K562 (cell line): ENCODE results near the gene GNG7. TPM values are rescaled to one million over a fixed set of nuclear protein-coding genes. Genes with fewer than 3 reads are reported as not detected.

Experiments used
- BACH1 ChIP-seq: fragments of 200-800 bp; sonication (Bioruptor generic); IDR thresholded peaks from 2 replicates; pipeline ENCODE4 v1.6.1; 2016; ENCODE audit warnings: missing genetic modification characterization, missing compliant biosample characterization
- CBX8 ChIP-seq: fragments of 200-600 bp; sonication (generic); IDR thresholded peaks from 2 replicates; pipeline ENCODE4 v1.6.1; 2012; ENCODE audit warnings: borderline replicate concordance, mixed run types, low read depth, mild to moderate bottlenecking, moderate library complexity, mixed read lengths, low read length, control low read depth, inconsistent platforms; ENCODE audit not compliant: poor library complexity, severe bottlenecking; ENCODE audit errors: extremely low read depth
- CSDE1 ChIP-seq, 2 experiments: fragments of 450-650 bp; IDR thresholded peaks; 2 replicates each; pipeline ENCODE4 v1.6.1; 2016; ENCODE audit warnings: mild to moderate bottlenecking in 1 of 2
- E2F8 ChIP-seq: fragments of 450-650 bp; IDR thresholded peaks from 2 replicates; pipeline ENCODE4 v1.7.1; 2018; ENCODE audit warnings: mild to moderate bottlenecking, low read depth; ENCODE audit not compliant: partially characterized antibody
- EGR1 ChIP-seq: fragments of 450-650 bp; conservative IDR thresholded peaks from 2 replicates; pipeline ENCODE4 v1.6.1; 2017; ENCODE audit warnings: mild to moderate bottlenecking
- GTF2A2 ChIP-seq: IDR thresholded peaks from 2 replicates; pipeline ENCODE4 v1.6.1; 2016; ENCODE audit warnings: mild to moderate bottlenecking, missing genetic modification characterization, missing compliant biosample characterization
- HCFC1 ChIP-seq: IDR thresholded peaks from 2 replicates; pipeline ENCODE4 v1.6.1; 2012; ENCODE audit warnings: low read depth, low read length, improper control_type of control experiment
- MAFF ChIP-seq: IDR thresholded peaks from 2 replicates; pipeline ENCODE4 v1.6.1; 2012; ENCODE audit warnings: low read length, improper control_type of control experiment
- NFXL1 ChIP-seq: fragments of 450-650 bp; formaldehyde crosslinking; IDR thresholded peaks from 2 replicates; pipeline ENCODE4 v1.4.0; 2021; ENCODE audit warnings: mild to moderate bottlenecking
- NONO ChIP-seq, 2 experiments: fragments of 200-400 bp in 1 of 2; fragments of 450-650 bp in 1 of 2; formaldehyde crosslinking in 1 of 2; IDR thresholded peaks; 2 replicates each; pipeline ENCODE4 v1.6.1; 2017; ENCODE audit warnings: low read depth in 2 of 2, mild to moderate bottlenecking in 2 of 2, moderate library complexity in 2 of 2, low read length in 1 of 2
- NR3C1 ChIP-seq: sonication (generic); formaldehyde crosslinking; IDR thresholded peaks from 2 replicates; pipeline ENCODE4 v1.8.1; 2022; ENCODE audit warnings: missing genetic modification reagents
- OTX1 ChIP-seq: fragments of 450-650 bp; formaldehyde crosslinking; IDR thresholded peaks from 2 replicates; pipeline ENCODE4 v1.4.0; 2022; ENCODE audit warnings: mild to moderate bottlenecking
- PHF20 ChIP-seq: fragments of 450-650 bp; IDR thresholded peaks from 2 replicates; pipeline ENCODE4 v1.6.1; 2018; ENCODE audit not compliant: partially characterized antibody
- RNF219 ChIP-seq: fragments of 250-450 bp; sonication (Bioruptor Pico); IDR thresholded peaks from 2 replicates; pipeline ENCODE4 v1.5.0; 2022; ENCODE audit warnings: mild to moderate bottlenecking
- SAP30 ChIP-seq: fragments of 200-600 bp; sonication (generic); IDR thresholded peaks from 2 replicates; pipeline ENCODE4 v1.6.1; 2012; ENCODE audit warnings: borderline replicate concordance, low read depth, mild to moderate bottlenecking, moderate library complexity, low read length, control low read depth, inconsistent platforms; ENCODE audit not compliant: insufficient read depth, poor library complexity, severe bottlenecking
- SMARCC2 ChIP-seq: fragments of 450-650 bp; IDR thresholded peaks from 2 replicates; pipeline ENCODE4 v1.6.1; 2017; ENCODE audit warnings: antibody characterized with exemption, moderate library complexity, mild to moderate bottlenecking, low read depth
- SRSF7 ChIP-seq: fragments of 200-400 bp; formaldehyde crosslinking; optimal IDR thresholded peaks from 2 replicates; pipeline ENCODE3; 2017; ENCODE audit warnings: mild to moderate bottlenecking, low read depth, low read length
- SUPT5H ChIP-seq: fragments of 450-650 bp; IDR thresholded peaks from 2 replicates; pipeline ENCODE4 v1.6.1; 2016
- TFAM ChIP-seq: fragments of 250-450 bp; sonication (Bioruptor Pico); conservative IDR thresholded peaks from 2 replicates; pipeline ENCODE4 v1.5.0; 2021; ENCODE audit warnings: mild to moderate bottlenecking, moderate library complexity
- THRA ChIP-seq: fragments of 450-650 bp; IDR thresholded peaks from 2 replicates; pipeline ENCODE4 v1.6.1; 2017; ENCODE audit warnings: mild to moderate bottlenecking, moderate library complexity
- USF1 ChIP-seq: sonication (generic); formaldehyde crosslinking; IDR thresholded peaks from 2 replicates; pipeline ENCODE4 v1.9.0; 2022; ENCODE audit warnings: mild to moderate bottlenecking, missing genetic modification reagents
- ZC3H11A ChIP-seq: IDR thresholded peaks from 2 replicates; pipeline ENCODE4 v1.6.1; 2012; ENCODE audit warnings: low read depth, low read length, improper control_type of control experiment
- ZC3H8 ChIP-seq: fragments of 450-650 bp; IDR thresholded peaks from 2 replicates; pipeline ENCODE4 v1.6.1; 2017
- ZNF316 ChIP-seq: fragments of 450-650 bp; IDR thresholded peaks from 2 replicates; pipeline ENCODE4 v1.6.1; 2016
- ZNF75A ChIP-seq: fragments of 450-650 bp; formaldehyde crosslinking; IDR thresholded peaks from 2 replicates; pipeline ENCODE4 v1.4.0; 2020; ENCODE audit warnings: mild to moderate bottlenecking
- polyA plus RNA-seq, 8 experiments: library from polyadenylated mRNA; depleted of rRNA in 4 of 8; stranded (reverse) in 5 of 8; unstranded in 3 of 8; fragments of >200 nt; fragmentation: Nextera tagmentation in 2 of 8; fragmentation: Illumina TruSeq in 1 of 8; extraction: Ambion mirVana in 2 of 8; extraction: Trizol in 1 of 8; gene quantifications; 2 replicates each; pipeline versions ENCODE4 v1.2.1 to v1.2.3, GENCODE V29; 2011 to 2014; ENCODE audit warnings: inconsistent platforms in 1 of 8, missing spikeins in 1 of 8
- total RNA-seq, 7 experiments: library from RNA; depleted of rRNA in 6 of 7; stranded (reverse); fragments of >200 nt in 6 of 7; fragmentation: Illumina TruSeq in 2 of 7; extraction: Trizol in 2 of 7; gene quantifications; 2 replicates each; pipeline versions ENCODE4 v1.2.1 to v1.2.3, GENCODE V29; 2011 to 2021; ENCODE audit warnings: low replicate concordance in 1 of 7

Gene GNG7
- total and polyA plus RNA-seq, 9 of the 15 experiments (the other 6 are each of a cell fraction or from before 2014, with no cell fraction given): 0.01 to 0.20 (median 0.06) TPM; not detected in 1

- TF ChIP-seq RNF219 (CRISPR knock-in tag): no peak
- no peak for TF ChIP-seq SAP30
- TF ChIP-seq SMARCC2: no peak
- no peak for TF ChIP-seq CSDE1 (IDR thresholded peaks at IDR 0.05)
- TF ChIP-seq SUPT5H: no peak
- TF ChIP-seq GTF2A2 (tag): no peak
- TF ChIP-seq E2F8: no peak
- no peak for TF ChIP-seq MAFF
- no peak for TF ChIP-seq ZNF316
- no peak for TF ChIP-seq CBX8
- no peak for TF ChIP-seq USF1 (CRISPR knock-in tag)
- TF ChIP-seq NONO (IDR thresholded peaks at IDR 0.05; ENCODE audit: low read depth in 2 of 2, low read length in 1 of 2): no peak
- TF ChIP-seq PHF20: no peak
- TF ChIP-seq ZNF75A (CRISPR knock-in tag): no peak
- no peak for TF ChIP-seq SRSF7
- no peak for TF ChIP-seq HCFC1
- TF ChIP-seq THRA: no peak
- no peak for TF ChIP-seq NR3C1 (CRISPR knock-in tag)
- TF ChIP-seq TFAM (CRISPR knock-in tag): no peak
- TF ChIP-seq ZC3H8: no peak
- no peak for TF ChIP-seq NFXL1 (CRISPR knock-in tag)
- TF ChIP-seq BACH1 (tag): no peak
- no peak for TF ChIP-seq ZC3H11A
- no peak for TF ChIP-seq EGR1
- TF ChIP-seq OTX1: no peak
Observed at GRCh38 chr19:2507109-2507508, 195.4 kb downstream of the GNG7 start (continued).
